ENCODE data around the gene MLLT6.

DNA sequence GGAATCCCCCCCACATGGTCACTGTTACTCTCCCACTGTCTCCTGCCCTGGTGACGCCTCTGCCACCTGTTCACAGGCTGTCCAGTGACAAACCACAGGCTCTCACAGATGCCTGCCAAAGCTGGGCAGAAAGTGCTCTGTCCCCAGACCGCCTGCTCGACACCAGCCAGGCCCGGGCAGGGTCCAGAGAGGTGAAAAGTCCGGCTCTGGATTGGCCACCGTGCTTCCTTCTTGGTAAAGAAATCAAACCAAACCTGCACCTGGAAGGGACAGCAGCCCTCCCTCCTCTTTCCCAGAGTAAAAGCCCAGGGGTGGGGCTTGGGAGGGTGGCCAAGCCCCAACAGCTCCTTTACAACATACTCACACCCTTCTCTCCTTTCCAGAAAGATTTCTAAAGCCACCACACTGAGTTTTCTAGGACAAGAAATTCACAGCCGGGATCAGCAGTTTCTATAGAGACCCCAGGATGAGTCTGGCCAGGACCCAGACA, 36.9 kb downstream of the MLLT6 start:
- TF ChIP-seq EZH2phosphoT487 (conservative IDR thresholded peaks at IDR 0.05; ENCODE audit: low read length) = no peak
- TF ChIP-seq, protein P1, sequence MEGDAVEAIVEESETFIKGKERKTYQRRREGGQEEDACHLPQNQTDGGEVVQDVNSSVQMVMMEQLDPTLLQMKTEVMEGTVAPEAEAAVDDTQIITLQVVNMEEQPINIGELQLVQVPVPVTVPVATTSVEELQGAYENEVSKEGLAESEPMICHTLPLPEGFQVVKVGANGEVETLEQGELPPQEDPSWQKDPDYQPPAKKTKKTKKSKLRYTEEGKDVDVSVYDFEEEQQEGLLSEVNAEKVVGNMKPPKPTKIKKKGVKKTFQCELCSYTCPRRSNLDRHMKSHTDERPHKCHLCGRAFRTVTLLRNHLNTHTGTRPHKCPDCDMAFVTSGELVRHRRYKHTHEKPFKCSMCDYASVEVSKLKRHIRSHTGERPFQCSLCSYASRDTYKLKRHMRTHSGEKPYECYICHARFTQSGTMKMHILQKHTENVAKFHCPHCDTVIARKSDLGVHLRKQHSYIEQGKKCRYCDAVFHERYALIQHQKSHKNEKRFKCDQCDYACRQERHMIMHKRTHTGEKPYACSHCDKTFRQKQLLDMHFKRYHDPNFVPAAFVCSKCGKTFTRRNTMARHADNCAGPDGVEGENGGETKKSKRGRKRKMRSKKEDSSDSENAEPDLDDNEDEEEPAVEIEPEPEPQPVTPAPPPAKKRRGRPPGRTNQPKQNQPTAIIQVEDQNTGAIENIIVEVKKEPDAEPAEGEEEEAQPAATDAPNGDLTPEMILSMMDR (IDR thresholded peaks at IDR 0.05; ENCODE audit: insufficient read depth, low read length, poor library complexity, severe bottlenecking) = no peak

All from SU-DHL-6 (cell line).